Adrenal gland (tissue), 12 donors: ENCODE data around the gene RIPOR2. TPM values are rescaled to one million over a fixed set of nuclear protein-coding genes. Genes with fewer than 3 reads are reported as not detected.

Experiments
- DNase-seq, 7 donors: peaks; one replicate each; pipeline ENCODE4 v3.0.0-alpha.2; 2019 to 2020
- H3K27ac ChIP-seq, 5 donors: fragments of 200-600 bp; sonication (generic) in 4 of 5; 1 replicate in 3 of 5; 2 replicates in 2 of 5; pipeline versions ENCODE4 v1.5.1 to v1.8.0; 2016 to 2020; ENCODE audit warnings: mild to moderate bottlenecking in 1 of 5
- H3K27me3 ChIP-seq: fragments of 200-600 bp; 2 replicates; pipeline ENCODE4 v1.8.0; 2021
- H3K36me3 ChIP-seq, 2 donors: fragments of 200-600 bp; replicated peaks in 1 of 2; 1 replicate in 1 of 2; 2 replicates in 1 of 2; pipeline versions ENCODE4 v1.5.1 to v1.8.0; 2018 to 2022
- H3K4me1 ChIP-seq, 2 donors: fragments of 200-600 bp; replicated peaks in 1 of 2; 1 replicate in 1 of 2; 2 replicates in 1 of 2; pipeline versions ENCODE4 v1.5.1 to v1.8.0; 2018 to 2021
- H3K4me3 ChIP-seq, 4 donors: fragments of 200-600 bp; sonication (generic) in 3 of 4; one replicate each; pipeline ENCODE4 v1.5.1; 2016 to 2018
- H3K9me3 ChIP-seq, 3 donors: fragments of 200-600 bp; sonication (generic) in 1 of 3; replicated peaks in 1 of 3; 1 replicate in 2 of 3; 2 replicates in 1 of 3; pipeline versions ENCODE4 v1.5.1 to v1.8.0; 2016 to 2021
- POLR2A ChIP-seq, 2 donors: fragments of 450-650 bp; IDR thresholded peaks; one replicate each; pipeline ENCODE4 v1.6.1; 2017; ENCODE audit warnings: antibody characterized with exemption in 2 of 2, mild to moderate bottlenecking in 2 of 2, moderate library complexity in 1 of 2
- WGBS, 4 donors: extraction: QIAGEN DNeasy Blood & Tissue Kit in 2 of 4; methylation state at CpG; one replicate each; pipeline versions ENCODE4 v1.1.5 to v1.1.7; 2013 to 2017; 5-methylcytosine and 5-hydroxymethylcytosine counted together
- intact Hi-C, 2 donors: fragments of 100-400 bp; cut with DNase I; formaldehyde crosslinking; loops; one replicate each; pipeline versions ENCODE4 v1.14.1 to v1.15.0; 2022 to 2023
- polyA plus RNA-seq, 3 donors: library from polyadenylated mRNA; stranded (reverse); fragments of 200-250 nt in 2 of 3; fragments of 350-450 nt in 1 of 3; fragmentation: Illumina TruSeq in 1 of 3; extraction: RNeasy Lipid Tissue Mini Kit (QIAGEN cat#74804) in 1 of 3; gene quantifications; one replicate each; pipeline ENCODE4 v1.2.3, GENCODE V29; 2013 to 2014
- total RNA-seq, 9 donors: library from RNA; depleted of rRNA in 4 of 9; stranded (reverse); fragments of >200 nt in 4 of 9; fragments of 120-200 nt in 1 of 9; fragmentation: NEBNext Ultra II Directional in 1 of 9; extraction: Animal tissue kit (Norgen Biotek cat#: 25700) in 1 of 9; gene quantifications; one replicate each; pipeline versions ENCODE4 v1.1.0 to v1.2.4, GENCODE V29; 2013 to 2023
- TF ChIP-seq, protein P1 (sequence below), 6 experiments: fragments of 450-650 bp in 4 of 6; fragments of 200-600 bp in 2 of 6; sonication (generic) in 1 of 6; IDR thresholded peaks; 1 replicate in 5 of 6; 2 replicates in 1 of 6; pipeline versions ENCODE4 v1.5.1 to v1.8.0; 2016 to 2021; ENCODE audit warnings: antibody characterized with exemption in 6 of 6, mild to moderate bottlenecking in 2 of 6, moderate library complexity in 1 of 6
- donor health status: healthy with polysubstance abuse.
- donor health status: Bipolar disorder and iron deficiency.
- donor health status: DM: yes; HTN: yes; CAD: no.
- donor health status: DM: no; HTN: no; CAD: no.
- donor health status: DM: no; HTN: no; CAD: no.
- donor health status: DM: yes; HTN: yes; CAD: no.

The RIPOR2 gene
- total and polyA plus RNA-seq, 12 donors, result 1.7 to 16.2 (median 3.9) TPM

DNA sequence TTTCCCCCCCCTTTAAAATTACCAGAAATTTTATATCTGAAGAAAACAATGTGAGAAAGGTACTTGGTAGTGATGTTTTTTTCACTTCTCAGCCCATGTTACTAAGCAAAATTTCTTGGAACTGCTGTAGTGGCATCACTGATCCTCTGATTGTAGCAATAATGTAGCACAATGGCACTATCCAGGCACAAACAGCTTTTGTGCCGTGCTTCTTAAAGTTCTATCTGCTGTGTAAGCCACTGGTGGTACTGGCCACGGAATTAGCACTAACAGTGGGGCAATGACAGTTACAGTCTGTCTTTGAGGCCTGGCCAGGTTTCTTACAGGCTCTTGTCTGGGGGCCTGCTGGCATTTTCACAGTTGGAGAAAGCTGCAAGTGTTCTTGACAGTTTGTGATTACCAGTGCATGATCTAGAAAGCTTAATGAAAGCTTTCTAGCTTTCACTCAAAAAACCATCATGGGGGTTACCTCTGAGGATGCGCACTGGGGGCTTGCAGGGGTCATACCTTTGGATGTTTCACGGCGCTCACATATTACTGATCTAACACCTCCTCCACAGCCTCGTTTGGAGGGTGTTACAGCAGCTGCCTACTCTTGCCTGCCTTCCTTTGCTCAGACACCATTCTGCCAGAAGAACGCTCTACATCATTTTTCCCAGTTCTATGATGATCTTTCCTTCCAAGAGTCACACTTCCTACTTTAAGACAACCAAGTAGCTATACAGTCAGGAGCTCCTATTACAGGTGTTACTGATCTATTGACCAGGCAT lies 78.7 kb downstream of the RIPOR2 start:
- Histone ChIP-seq H3K4me1 (peaks cover 0 to 12% of the 10 kb centered on the region in 2 donors), H3K4me3 (no peak overlapping the region), H3K27me3 (no peaks in the 10 kb centered on the region), H3K36me3 (no peaks in the 10 kb centered on the region), H3K9me3 (no peaks in the 10 kb centered on the region), H3K27ac (no peak overlapping the region)
- TF ChIP-seq, protein P1, sequence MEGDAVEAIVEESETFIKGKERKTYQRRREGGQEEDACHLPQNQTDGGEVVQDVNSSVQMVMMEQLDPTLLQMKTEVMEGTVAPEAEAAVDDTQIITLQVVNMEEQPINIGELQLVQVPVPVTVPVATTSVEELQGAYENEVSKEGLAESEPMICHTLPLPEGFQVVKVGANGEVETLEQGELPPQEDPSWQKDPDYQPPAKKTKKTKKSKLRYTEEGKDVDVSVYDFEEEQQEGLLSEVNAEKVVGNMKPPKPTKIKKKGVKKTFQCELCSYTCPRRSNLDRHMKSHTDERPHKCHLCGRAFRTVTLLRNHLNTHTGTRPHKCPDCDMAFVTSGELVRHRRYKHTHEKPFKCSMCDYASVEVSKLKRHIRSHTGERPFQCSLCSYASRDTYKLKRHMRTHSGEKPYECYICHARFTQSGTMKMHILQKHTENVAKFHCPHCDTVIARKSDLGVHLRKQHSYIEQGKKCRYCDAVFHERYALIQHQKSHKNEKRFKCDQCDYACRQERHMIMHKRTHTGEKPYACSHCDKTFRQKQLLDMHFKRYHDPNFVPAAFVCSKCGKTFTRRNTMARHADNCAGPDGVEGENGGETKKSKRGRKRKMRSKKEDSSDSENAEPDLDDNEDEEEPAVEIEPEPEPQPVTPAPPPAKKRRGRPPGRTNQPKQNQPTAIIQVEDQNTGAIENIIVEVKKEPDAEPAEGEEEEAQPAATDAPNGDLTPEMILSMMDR (IDR thresholded peaks at IDR 0.05), result no peak
- intact Hi-C loops, result loop anchor here (5.0 kb wide), 3 partner anchors 135 to 215 kb away; no protein-coding TSS in a partner anchor
- DNase-seq, result no peak
- 78 to 90% (median 88%) methylated on average over 7 of the region's 7 CpGs for WGBS, 4 donors

DNA sequence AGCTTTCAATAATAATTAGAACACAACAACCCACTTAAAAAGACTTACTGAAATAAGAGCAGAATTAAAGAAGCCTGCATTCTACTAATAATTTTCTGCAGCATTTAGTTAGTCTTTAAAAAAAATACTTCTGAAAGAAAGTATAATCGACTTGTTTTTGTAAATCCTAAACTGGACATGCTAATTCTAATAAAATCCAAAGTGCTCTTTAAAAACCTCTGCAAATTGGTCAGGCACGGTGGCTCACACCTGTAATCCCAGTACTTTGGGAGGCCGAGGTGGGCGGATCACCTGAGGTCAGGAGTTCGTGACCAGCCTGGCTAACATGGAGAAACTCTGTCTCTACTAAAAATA lies 79.5 kb downstream of the RIPOR2 start:
- 59 to 71% (median 60%) methylated on average over 5 of the region's 5 CpGs for WGBS, 4 donors
- peaks cover 0 to 12% of the 10 kb centered on the region in 2 donors for H3K4me1 ChIP-seq
- no peak overlapping the region for H3K27ac ChIP-seq
- no peak for DNase-seq
- H3K36me3 ChIP-seq, result no peaks in the 10 kb centered on the region
- H3K27me3 ChIP-seq, result no peaks in the 10 kb centered on the region
- TF ChIP-seq, protein P1 (IDR thresholded peaks at IDR 0.05), result peak in 1 of 6 experiments; percentile 2
- no peak for TF ChIP-seq POLR2A (IDR thresholded peaks at IDR 0.05)
- H3K9me3 ChIP-seq, result no peaks in the 10 kb centered on the region
- H3K4me3 ChIP-seq, result no peak overlapping the region
- intact Hi-C loops, result loop anchor here (5.0 kb wide), 3 partner anchors 136 to 216 kb away; no protein-coding TSS in a partner anchor

DNA sequence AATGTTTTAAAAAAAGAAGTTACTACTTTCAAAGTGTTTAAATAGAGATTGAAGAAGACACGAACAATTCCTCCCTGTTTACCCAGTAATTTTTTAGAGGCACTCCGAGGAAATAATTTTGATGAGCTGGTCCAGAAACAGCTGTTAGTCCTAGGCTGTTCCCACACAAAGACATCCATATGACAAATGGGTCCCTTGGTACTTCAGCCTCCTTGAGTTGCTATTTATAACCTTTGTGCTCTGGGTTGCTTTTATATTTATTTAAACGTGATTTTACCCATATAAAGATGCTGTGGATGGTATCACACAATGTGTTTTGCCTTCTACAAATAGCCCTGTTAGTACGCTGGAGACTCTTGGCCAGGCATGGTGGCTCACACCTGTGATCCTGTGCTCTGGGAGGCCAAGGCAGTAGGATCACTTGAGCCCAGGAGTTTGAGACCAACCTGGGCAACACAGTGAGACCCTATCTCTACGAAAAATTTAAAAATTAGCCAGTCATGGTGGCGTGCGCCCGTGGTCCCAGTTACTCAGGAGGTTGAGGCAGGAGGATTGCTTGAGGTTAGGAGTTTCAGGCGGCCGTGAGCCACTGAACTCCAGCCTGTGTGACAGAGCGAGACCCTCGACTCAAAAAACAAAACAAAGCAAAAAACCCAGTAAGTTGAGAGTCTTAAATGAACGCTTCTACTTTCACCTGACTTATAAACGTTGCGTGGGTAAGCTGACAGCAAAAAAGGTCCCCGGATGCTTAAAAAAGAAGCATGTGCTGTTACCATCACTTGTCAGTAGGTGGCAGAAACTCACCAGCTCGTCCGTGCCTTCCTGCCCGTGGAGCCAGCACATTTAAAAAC lies 80.1 kb downstream of the RIPOR2 start:
- no peak for TF ChIP-seq POLR2A (IDR thresholded peaks at IDR 0.05)
- TF ChIP-seq, protein P1 (IDR thresholded peaks at IDR 0.05), result peak; percentile 67 to 92 (median 87)

DNA sequence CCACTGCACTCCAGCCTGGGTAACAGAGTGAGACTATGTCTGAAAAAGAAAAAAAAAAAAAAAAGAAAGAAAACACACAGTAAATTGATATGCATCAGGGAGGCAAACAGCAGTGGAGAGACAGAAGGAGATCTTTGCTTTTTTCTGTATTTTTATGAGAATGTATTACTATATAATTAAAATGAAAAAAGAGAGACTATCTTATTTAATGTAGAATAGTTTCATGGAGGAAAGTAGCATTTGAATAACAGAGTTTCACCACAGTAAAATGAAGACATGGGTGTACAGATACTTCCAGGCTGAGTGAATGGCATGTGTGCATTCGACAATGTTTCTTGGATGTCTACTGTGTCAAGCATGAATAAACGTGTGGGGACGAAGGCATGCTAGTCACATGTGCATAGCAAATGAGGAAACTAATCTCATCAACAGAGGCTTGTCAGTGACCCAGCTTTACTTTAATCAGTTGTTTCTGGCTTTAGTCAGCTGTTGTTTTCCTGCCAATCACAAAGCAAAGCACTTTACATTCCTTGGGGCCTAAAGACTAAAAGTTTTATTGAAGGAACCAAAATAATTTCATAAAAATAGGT lies 81.6 kb downstream of the RIPOR2 start:
- WGBS, 4 donors, result 71 to 78% (median 75%) methylated on average over 3 of the region's 3 CpGs
- H3K27me3 ChIP-seq, result no peaks in the 10 kb centered on the region
- TF ChIP-seq, protein P1 (IDR thresholded peaks at IDR 0.05), result no peak
- TF ChIP-seq POLR2A (IDR thresholded peaks at IDR 0.05), result no peak
- H3K36me3 ChIP-seq, result no peaks in the 10 kb centered on the region
- no peak overlapping the region for H3K27ac ChIP-seq
- H3K9me3 ChIP-seq, result no peaks in the 10 kb centered on the region
- no peak overlapping the region for H3K4me3 ChIP-seq
- DNase-seq, result no peak
- peaks cover 0 to 10% of the 10 kb centered on the region in 2 donors for H3K4me1 ChIP-seq
- intact Hi-C loops, result no loop called here

More for the DNA sequence above, 80.1 kb downstream of the RIPOR2 start:
- peak; percentile 52 to 85 (median 68) for DNase-seq
- WGBS, 4 donors, result 24 to 32% (median 29%) methylated on average over 18 to 19 of the region's 19 CpGs
- Histone ChIP-seq H3K4me3 (no peak overlapping the region), H3K4me1 (peaks cover 0 to 12% of the 10 kb centered on the region in 2 donors), H3K27me3 (no peaks in the 10 kb centered on the region), H3K36me3 (no peaks in the 10 kb centered on the region), H3K9me3 (no peaks in the 10 kb centered on the region), H3K27ac (no peak overlapping the region)
- intact Hi-C loops, result loop anchor here (5.0 kb wide), 3 partner anchors 137 to 217 kb away; no protein-coding TSS in a partner anchor
